GM12878 (cell line): ENCODE data around the gene CAMK2B. TPM values are rescaled to one million over a fixed set of nuclear protein-coding genes. Genes with fewer than 3 reads are reported as not detected.

ENCODE experiments used
- CBFB ChIP-seq: IDR thresholded peaks from 2 replicates; pipeline ENCODE4 v1.6.1; 2016; ENCODE audit warnings: antibody characterized with exemption, low read depth
- CEBPZ ChIP-seq: fragments of 150-350 bp; IDR thresholded peaks from 2 replicates; pipeline ENCODE4 v1.6.1; 2016; ENCODE audit warnings: low read depth, low read length
- CUX1 ChIP-seq: IDR thresholded peaks from 2 replicates; pipeline ENCODE4 v1.6.1; 2012; ENCODE audit warnings: improper control_type of control experiment, low read depth, low read length; ENCODE audit not compliant: insufficient replicate concordance
- EZH2 ChIP-seq: IDR thresholded peaks from 2 replicates; pipeline ENCODE4 v1.6.1; 2012; ENCODE audit warnings: low read depth, mild to moderate bottlenecking, control low read depth, inconsistent platforms, low read length, borderline replicate concordance; ENCODE audit not compliant: control insufficient read depth
- IRF5 ChIP-seq: fragments of 450-650 bp; IDR thresholded peaks from 2 replicates; pipeline ENCODE4 v1.6.1; 2017; ENCODE audit warnings: borderline replicate concordance
- PAX8 ChIP-seq: fragments of 450-650 bp; IDR thresholded peaks from 2 replicates; pipeline ENCODE4 v1.6.1; 2017; ENCODE audit warnings: mild to moderate bottlenecking, moderate library complexity
- SKIL ChIP-seq: fragments of 450-650 bp; IDR thresholded peaks from 2 replicates; pipeline ENCODE4 v1.6.1; 2017; ENCODE audit warnings: mild to moderate bottlenecking, low read depth, inconsistent platforms; ENCODE audit not compliant: poor library complexity, severe bottlenecking
- SPI1 ChIP-seq: IDR thresholded peaks from 2 replicates; pipeline ENCODE4 v1.6.1; 2011; ENCODE audit warnings: low read depth, mild to moderate bottlenecking, low read length, moderate library complexity, borderline replicate concordance; ENCODE audit not compliant: insufficient read depth
- STAT3 ChIP-seq: IDR thresholded peaks from 2 replicates; pipeline ENCODE4 v1.6.1; 2011; ENCODE audit warnings: low read depth, low read length, improper control_type of control experiment
- SUPT20H ChIP-seq: IDR thresholded peaks from 2 replicates; pipeline ENCODE4 v1.6.1; 2011; ENCODE audit warnings: low read depth, mild to moderate bottlenecking, low read length, moderate library complexity, borderline replicate concordance; ENCODE audit not compliant: control insufficient read depth
- TBL1XR1 ChIP-seq: IDR thresholded peaks from 2 replicates; pipeline ENCODE4 v1.6.1; 2012; ENCODE audit warnings: low read depth, low read length, improper control_type of control experiment
- YY1 ChIP-seq: IDR thresholded peaks from 2 replicates; pipeline ENCODE4 v1.6.1; 2011; ENCODE audit warnings: low read depth, mild to moderate bottlenecking, low read length
- ZNF207 ChIP-seq: fragments of 450-650 bp; IDR thresholded peaks from 2 replicates; pipeline ENCODE4 v1.6.1; 2014; ENCODE audit warnings: antibody characterized with exemption, mild to moderate bottlenecking, borderline replicate concordance
- ZNF24 ChIP-seq: fragments of 450-650 bp; IDR thresholded peaks from 2 replicates; pipeline ENCODE4 v1.6.1; 2017; ENCODE audit warnings: antibody characterized with exemption, mild to moderate bottlenecking
- polyA plus RNA-seq, 11 experiments: library from polyadenylated mRNA; depleted of rRNA in 4 of 11; unstranded in 6 of 11; stranded (reverse) in 5 of 11; fragments of >200 nt; fragmentation: Nextera tagmentation in 4 of 11; fragmentation: Illumina TruSeq in 1 of 11; extraction: Ambion mirVana in 4 of 11; extraction: Trizol in 1 of 11; gene quantifications; 1 replicate in 1 of 11; 2 replicates in 10 of 11; pipeline versions ENCODE4 v1.2.1 to v1.2.3, GENCODE V29; 2011 to 2016; ENCODE audit warnings: inconsistent platforms in 2 of 11, missing spikeins in 2 of 11, low read depth in 1 of 11
- total RNA-seq, 4 experiments: library from RNA; depleted of rRNA in 3 of 4; stranded (reverse); fragments of >200 nt in 3 of 4; fragmentation: Illumina TruSeq in 1 of 4; extraction: Trizol in 1 of 4; gene quantifications; 2 replicates each; pipeline versions ENCODE4 v1.2.1 to v1.2.3, GENCODE V29; 2013 to 2021

CAMK2B gene
- total and polyA plus RNA-seq, 10 of the 15 experiments (the other 5 are each of a cell fraction or from before 2014, with no cell fraction given): 0.06 to 0.23 (median 0.11) TPM; not detected in 5

GRCh38 chr7:44240983-44241510 lies 84.3 kb downstream of the CAMK2B start (continued):
- TF ChIP-seq ZNF24: no peak
- no peak for TF ChIP-seq STAT3
- peak; percentile 27; the same call in 1 of the 2 replicates for TF ChIP-seq CBFB
- TF ChIP-seq SKIL: no peak
- TF ChIP-seq IRF5: no peak
- TF ChIP-seq ZNF207: no peak
- TF ChIP-seq SPI1: 0 out of 2 replicates have a peak, but pooled peaks have one; percentile 14
- no peak for TF ChIP-seq TBL1XR1
- peak; percentile 59; the same call in 1 of the 2 replicates for TF ChIP-seq YY1
- no peak for TF ChIP-seq CUX1
- TF ChIP-seq PAX8: no peak
- no peak for TF ChIP-seq CEBPZ
- TF ChIP-seq SUPT20H: no peak
- no peak for TF ChIP-seq EZH2
